ENCODE measurements around the gene TECTB. TPM values are rescaled to one million over a fixed set of nuclear protein-coding genes. Genes with fewer than 3 reads are reported as not detected.

The TECTB gene
- total RNA-seq, 2 donors from 2014 or later: not detected

GRCh38 chr10:112345202-112345601, 62.0 kb downstream of the TECTB start:
- no peak for TF ChIP-seq CTCF (IDR thresholded peaks at IDR 0.05)
- H3K27me3 ChIP-seq (replicated peaks; ENCODE audit: insufficient read depth): no peaks in the 10 kb centered on the region
- no peaks in the 10 kb centered on the region for H3K4me1 ChIP-seq (ENCODE audit: control insufficient read depth in 1 of 2, low read depth in 2 of 2)
- no peak overlapping the region for H3K27ac ChIP-seq
- no peaks in the 10 kb centered on the region for H3K9me3 ChIP-seq
- ATAC-seq (ENCODE audit: insufficient number of reproducible peaks, low FRiP score, low read depth): no peak
- no peaks in the 10 kb centered on the region for H3K36me3 ChIP-seq
- H3K4me3 ChIP-seq: no peak overlapping the region
- no peak for DNase-seq (ENCODE audit: low spot score)

GRCh38 chr10:112345743-112346142, 62.5 kb downstream of the TECTB start:
- TF ChIP-seq CTCF (IDR thresholded peaks at IDR 0.05): no peak
- DNase-seq (ENCODE audit: low spot score) (no peak), ATAC-seq (ENCODE audit: insufficient number of reproducible peaks, low FRiP score, low read depth) (no peak)
- no peaks in the 10 kb centered on the region for H3K36me3 ChIP-seq
- no peak overlapping the region for H3K27ac ChIP-seq
- no peak overlapping the region for H3K4me3 ChIP-seq
- no peaks in the 10 kb centered on the region for H3K27me3 ChIP-seq (replicated peaks; ENCODE audit: insufficient read depth)
- H3K4me1 ChIP-seq (ENCODE audit: control insufficient read depth in 1 of 2, low read depth in 2 of 2): no peaks in the 10 kb centered on the region
- no peaks in the 10 kb centered on the region for H3K9me3 ChIP-seq

- no peaks in the 10 kb centered on the region for H3K4me1 ChIP-seq (ENCODE audit: control insufficient read depth in 1 of 2, low read depth in 2 of 2)
Observed at GRCh38 chr10:112346774-112347173, 63.6 kb downstream of the TECTB start.

GRCh38 chr10:112347709-112348671, 64.8 kb downstream of the TECTB start:
- no peak for ATAC-seq (ENCODE audit: insufficient number of reproducible peaks, low FRiP score, low read depth)
- H3K4me1 ChIP-seq (ENCODE audit: control insufficient read depth in 1 of 2, low read depth in 2 of 2): no peaks in the 10 kb centered on the region
- H3K27ac ChIP-seq: no peak overlapping the region
- H3K4me3 ChIP-seq: no peak overlapping the region
- no peaks in the 10 kb centered on the region for H3K9me3 ChIP-seq
- no peak for DNase-seq (ENCODE audit: low spot score)
- TF ChIP-seq CTCF (IDR thresholded peaks at IDR 0.05): no peak
- H3K27me3 ChIP-seq (replicated peaks; ENCODE audit: insufficient read depth): no peaks in the 10 kb centered on the region
- H3K36me3 ChIP-seq: no peaks in the 10 kb centered on the region

More at GRCh38 chr10:112346774-112347173, 63.6 kb downstream of the TECTB start:
- no peaks in the 10 kb centered on the region for H3K36me3 ChIP-seq
- no peak for TF ChIP-seq CTCF (IDR thresholded peaks at IDR 0.05)
- H3K9me3 ChIP-seq: no peaks in the 10 kb centered on the region
- H3K27me3 ChIP-seq (replicated peaks; ENCODE audit: insufficient read depth): no peaks in the 10 kb centered on the region
- no peak for ATAC-seq (ENCODE audit: insufficient number of reproducible peaks, low FRiP score, low read depth)
- no peak overlapping the region for H3K27ac ChIP-seq
- H3K4me3 ChIP-seq: no peak overlapping the region
- no peak for DNase-seq (ENCODE audit: low spot score)

GRCh38 chr10:112348759-112349158, 65.6 kb downstream of the TECTB start:
- no peaks in the 10 kb centered on the region for H3K27me3 ChIP-seq (replicated peaks; ENCODE audit: insufficient read depth)
- H3K27ac ChIP-seq: no peak overlapping the region
- H3K36me3 ChIP-seq: no peaks in the 10 kb centered on the region
- H3K4me3 ChIP-seq: no peak overlapping the region
- H3K4me1 ChIP-seq (ENCODE audit: control insufficient read depth in 1 of 2, low read depth in 2 of 2): no peaks in the 10 kb centered on the region
- TF ChIP-seq CTCF (IDR thresholded peaks at IDR 0.05): no peak
- ATAC-seq (ENCODE audit: insufficient number of reproducible peaks, low FRiP score, low read depth): no peak
- no peak for DNase-seq (ENCODE audit: low spot score)
- no peaks in the 10 kb centered on the region for H3K9me3 ChIP-seq
